Gastroesophageal sphincter (tissue), 3 donors: ENCODE measurements around the gene IQCM.

Experiments used
- CTCF ChIP-seq, 4 experiments: fragments of 200-600 bp in 2 of 4; fragments of 450-650 bp in 2 of 4; sonication (generic) in 1 of 4; IDR thresholded peaks; one replicate each; pipeline ENCODE4 v1.5.1; 2017 to 2019; ENCODE audit warnings: antibody characterized with exemption in 4 of 4, mild to moderate bottlenecking in 2 of 4, moderate library complexity in 2 of 4
- EP300 ChIP-seq: sonication (generic); formaldehyde crosslinking; IDR thresholded peaks from one replicate; pipeline ENCODE4 v1.6.1; 2017; ENCODE audit warnings: antibody characterized with exemption, mild to moderate bottlenecking
- POLR2A ChIP-seq, 2 donors: fragments of 450-650 bp; IDR thresholded peaks; one replicate each; pipeline ENCODE4 v1.6.1; 2017; ENCODE audit warnings: antibody characterized with exemption in 2 of 2, mild to moderate bottlenecking in 2 of 2, moderate library complexity in 1 of 2
- POLR2AphosphoS5 ChIP-seq: sonication (generic); formaldehyde crosslinking; IDR thresholded peaks from one replicate; pipeline ENCODE4 v1.6.1; 2017; ENCODE audit warnings: antibody characterized with exemption

- TF ChIP-seq CTCF (IDR thresholded peaks at IDR 0.05) (no peak), EP300 (no peak), POLR2AphosphoS5 (peak; percentile 13), POLR2A (IDR thresholded peaks at IDR 0.05) (no peak)
Observed at GRCh38 chr4:149531861-149532260, 283.8 kb downstream of the IQCM start.
